ENCODE data around the gene GNB1L.
"Not testable (repeated sequence)": the region's sequence is repeated elsewhere in the genome, so short reads cannot be mapped to it uniquely, and the experiment has no call there.

DNA sequence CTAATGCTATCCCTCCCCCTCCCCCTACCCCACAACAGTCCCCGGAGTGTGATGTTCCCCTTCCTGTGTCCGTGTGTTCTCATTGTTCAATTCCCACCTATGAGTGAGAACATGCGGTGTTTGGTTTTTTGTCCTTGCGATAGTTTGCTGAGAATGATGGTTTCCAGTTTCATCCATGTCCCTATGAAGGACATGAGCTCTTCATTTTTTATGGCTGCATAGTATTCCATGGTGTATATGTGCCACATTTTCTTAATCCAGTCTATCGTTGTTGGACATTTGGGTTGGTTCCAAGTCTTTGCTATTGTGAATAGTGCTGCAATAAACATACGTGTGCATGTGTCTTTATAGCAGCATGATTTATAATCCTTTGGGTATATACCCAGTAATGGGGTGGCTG is 77.5 kb downstream of the GNB1L start:
- TF ChIP-seq, protein P1, sequence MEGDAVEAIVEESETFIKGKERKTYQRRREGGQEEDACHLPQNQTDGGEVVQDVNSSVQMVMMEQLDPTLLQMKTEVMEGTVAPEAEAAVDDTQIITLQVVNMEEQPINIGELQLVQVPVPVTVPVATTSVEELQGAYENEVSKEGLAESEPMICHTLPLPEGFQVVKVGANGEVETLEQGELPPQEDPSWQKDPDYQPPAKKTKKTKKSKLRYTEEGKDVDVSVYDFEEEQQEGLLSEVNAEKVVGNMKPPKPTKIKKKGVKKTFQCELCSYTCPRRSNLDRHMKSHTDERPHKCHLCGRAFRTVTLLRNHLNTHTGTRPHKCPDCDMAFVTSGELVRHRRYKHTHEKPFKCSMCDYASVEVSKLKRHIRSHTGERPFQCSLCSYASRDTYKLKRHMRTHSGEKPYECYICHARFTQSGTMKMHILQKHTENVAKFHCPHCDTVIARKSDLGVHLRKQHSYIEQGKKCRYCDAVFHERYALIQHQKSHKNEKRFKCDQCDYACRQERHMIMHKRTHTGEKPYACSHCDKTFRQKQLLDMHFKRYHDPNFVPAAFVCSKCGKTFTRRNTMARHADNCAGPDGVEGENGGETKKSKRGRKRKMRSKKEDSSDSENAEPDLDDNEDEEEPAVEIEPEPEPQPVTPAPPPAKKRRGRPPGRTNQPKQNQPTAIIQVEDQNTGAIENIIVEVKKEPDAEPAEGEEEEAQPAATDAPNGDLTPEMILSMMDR (IDR thresholded peaks at IDR 0.05): not testable (repeated sequence)
- TF ChIP-seq POLR2A (IDR thresholded peaks at IDR 0.05): not testable (repeated sequence)
